Right ventricle myocardium inferior (tissue), 1 donor: ENCODE results near the gene EXOSC9. TPM values are rescaled to one million over a fixed set of nuclear protein-coding genes. Genes with fewer than 3 reads are reported as not detected.
"Not testable (repeated sequence)": the region's sequence is repeated elsewhere in the genome, so short reads cannot be mapped to it uniquely, and the experiment has no call there.

Experiments used
- ATAC-seq: fragments of 200-7000 bp; cut with Tn5 transposase; one replicate; pipeline ENCODE4 v1.9.1; 2020; ENCODE audit warnings: mild to moderate bottlenecking, moderate library complexity
- DNase-seq: peaks from one replicate; pipeline ENCODE4 v3.0.0; 2021; ENCODE audit errors: missing footprints
- intact Hi-C: fragments of 100-400 bp; cut with DNase I; formaldehyde crosslinking; loops from one replicate; pipeline ENCODE4 v1.11.0; 2022
- long read RNA-seq: library from polyadenylated mRNA; unstranded; transcript quantifications from one replicate; pipeline ENCODE4 v2.0.0, GENCODE V29; 2021
- total RNA-seq: library from RNA; stranded (reverse); fragmentation: NEBNext Ultra II Directional; extraction: Animal tissue kit (Norgen Biotek cat#: 25700); gene quantifications from one replicate; pipeline ENCODE4 v1.2.1, GENCODE V29; 2021
- donor health status: DM: no; HTN: yes; CAD: no; lungs with severe emphysema.

The EXOSC9 gene, protein sequence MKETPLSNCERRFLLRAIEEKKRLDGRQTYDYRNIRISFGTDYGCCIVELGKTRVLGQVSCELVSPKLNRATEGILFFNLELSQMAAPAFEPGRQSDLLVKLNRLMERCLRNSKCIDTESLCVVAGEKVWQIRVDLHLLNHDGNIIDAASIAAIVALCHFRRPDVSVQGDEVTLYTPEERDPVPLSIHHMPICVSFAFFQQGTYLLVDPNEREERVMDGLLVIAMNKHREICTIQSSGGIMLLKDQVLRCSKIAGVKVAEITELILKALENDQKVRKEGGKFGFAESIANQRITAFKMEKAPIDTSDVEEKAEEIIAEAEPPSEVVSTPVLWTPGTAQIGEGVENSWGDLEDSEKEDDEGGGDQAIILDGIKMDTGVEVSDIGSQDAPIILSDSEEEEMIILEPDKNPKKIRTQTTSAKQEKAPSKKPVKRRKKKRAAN
- 10.2 TPM for total RNA-seq
- long read RNA-seq, partial matches to known transcripts, result 0 of 4 reads
- long read RNA-seq, other reads (novel, unspliced or antisense), result 1 of 4 reads

DNA sequence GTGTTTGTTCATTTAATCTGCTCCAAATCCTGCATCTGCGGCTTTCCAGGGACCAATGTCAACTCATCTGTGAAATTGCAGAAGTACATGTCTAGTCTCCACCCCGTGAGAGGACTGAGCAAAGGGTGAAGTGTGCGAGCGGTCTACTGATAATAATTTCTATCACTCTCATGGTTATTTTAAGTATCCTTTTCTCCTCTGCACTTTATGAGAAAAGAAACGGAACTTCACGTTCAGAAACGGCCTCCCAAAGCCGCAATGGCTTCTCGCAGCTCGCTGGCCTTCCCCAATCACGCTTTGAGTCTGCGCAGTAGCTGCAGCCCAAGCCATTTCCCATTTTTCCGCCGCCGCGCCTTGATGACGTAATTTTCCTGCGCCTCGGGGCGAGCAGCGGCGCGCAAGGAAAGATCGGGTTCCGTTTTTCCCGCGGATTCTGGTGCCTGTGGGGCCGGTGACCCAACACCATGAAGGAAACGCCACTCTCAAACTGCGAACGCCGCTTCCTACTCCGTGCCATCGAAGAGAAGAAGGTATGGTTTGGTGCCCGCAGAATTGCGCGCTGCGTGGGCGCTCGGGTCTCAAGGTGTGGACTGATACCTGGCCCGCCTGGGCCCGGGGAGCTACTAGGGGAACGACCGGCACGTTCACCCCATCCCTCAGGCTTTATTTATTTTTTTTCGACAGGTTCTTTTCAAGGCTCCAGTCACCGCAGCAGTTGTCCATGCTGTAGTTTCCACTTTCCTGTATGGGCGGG lies at the start of gene EXOSC9:
Gene EXOSC9, plus strand, starts transcription at position 363 of the 754 bp plus-strand sequence. Its CDS starts 102 bp downstream, at position 465.
- peak; percentile 95 for ATAC-seq
- intact Hi-C loops, result loop anchor here (1.0 to 10.0 kb wide), 3 partner anchors 23 to 424 kb away; partner anchors contain the start of gene ANXA5
- DNase-seq, result peak; percentile 96

DNA sequence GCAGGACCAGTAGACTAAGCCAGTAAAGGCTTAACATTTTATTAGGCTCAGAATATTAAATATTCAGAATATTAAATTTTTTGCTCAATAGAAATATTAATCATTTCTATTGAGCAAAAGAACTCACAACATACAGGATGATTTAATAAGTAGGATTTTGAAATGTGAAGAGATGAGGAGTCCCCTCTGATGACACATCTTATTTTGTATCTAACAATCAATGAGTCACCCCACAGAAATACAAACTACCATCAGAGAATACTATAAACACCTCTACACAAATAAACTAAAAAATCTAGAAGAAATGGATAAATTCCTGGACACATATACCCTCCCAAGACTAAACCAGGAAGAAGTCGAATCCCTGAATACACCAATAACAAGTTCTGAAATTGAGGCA lies 49.0 kb upstream of the EXOSC9 start:
- intact Hi-C loops, DNase-seq, ATAC-seq: not testable (repeated sequence)

GRCh38 chr4:121758925-121759568 lies 42.1 kb upstream of the EXOSC9 start:
- intact Hi-C loops, result no loop called here
- no peak for ATAC-seq

GRCh38 chr4:121760205-121760604 lies 40.9 kb upstream of the EXOSC9 start:
- intact Hi-C loops, result no loop called here
- DNase-seq (no peak), ATAC-seq (no peak)

More at GRCh38 chr4:121758925-121759568, 42.1 kb upstream of the EXOSC9 start:
- no peak for DNase-seq

DNA sequence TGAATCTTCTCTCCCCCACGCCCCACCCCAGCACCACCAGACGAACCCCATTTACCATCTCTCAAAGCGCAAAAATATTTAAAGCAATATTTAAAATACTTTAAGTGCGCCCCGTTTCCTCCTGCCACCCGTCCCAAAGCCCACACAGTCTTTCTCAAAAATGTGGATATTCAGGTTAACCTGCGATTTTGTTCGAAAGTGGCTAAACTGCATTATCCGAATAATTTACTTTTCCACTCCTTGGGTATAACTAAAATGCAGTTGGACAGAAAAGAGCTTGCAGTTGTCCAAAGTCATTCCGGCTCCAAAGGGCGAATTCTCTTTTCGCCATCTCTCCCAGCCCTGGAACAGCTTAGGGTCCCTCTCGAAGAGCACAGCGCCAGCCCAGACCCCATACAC lies 36.8 kb upstream of the EXOSC9 start:
- DNase-seq (no peak), ATAC-seq (no peak)
- intact Hi-C loops, result no loop called here

GRCh38 chr4:121764702-121765367 lies 36.3 kb upstream of the EXOSC9 start, which contains the start of gene SMIM43:
SMIM43 (minus strand) TSS chr4:121765164; CDS start chr4:121765105, 59 bp downstream.
- intact Hi-C loops, result no loop called here
- ATAC-seq, result no peak

GRCh38 chr4:121765368-121765705 lies 35.8 kb upstream of the EXOSC9 start:
- intact Hi-C loops, result no loop called here
- DNase-seq (no peak), ATAC-seq (no peak)

More at GRCh38 chr4:121764702-121765367, 36.3 kb upstream of the EXOSC9 start, which contains the start of gene SMIM43:
- no peak for DNase-seq

DNA sequence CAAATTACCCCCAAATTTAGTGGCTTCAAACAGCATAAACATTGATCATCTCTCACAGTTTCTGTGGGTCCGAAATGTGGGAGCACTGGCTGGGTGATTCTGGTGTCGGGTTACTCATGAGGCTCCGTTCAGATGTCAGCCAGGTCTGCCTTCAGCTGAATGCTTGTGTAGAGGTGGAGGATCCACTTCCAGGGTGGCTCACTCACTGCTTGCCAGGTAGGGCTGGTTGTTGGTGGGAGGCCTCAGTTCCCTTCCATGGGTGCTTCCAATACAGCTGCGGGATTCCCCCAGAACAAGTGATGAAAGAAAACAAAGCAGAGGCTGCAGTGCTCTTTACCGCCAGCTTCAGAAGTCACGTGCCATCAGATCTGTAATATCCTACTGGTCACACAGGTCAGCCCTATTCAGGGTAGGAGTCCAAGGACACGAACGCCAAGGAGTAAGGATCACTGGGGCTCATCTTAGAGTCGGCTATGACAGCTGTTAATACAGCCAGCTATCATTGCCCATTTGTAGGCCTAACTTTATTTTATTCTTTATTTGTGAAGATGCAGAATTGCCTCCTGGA lies 35.1 kb upstream of the EXOSC9 start:
- ATAC-seq (no peak), DNase-seq (no peak)
- intact Hi-C loops, result no loop called here

GRCh38 chr4:121767166-121767565 lies 34.0 kb upstream of the EXOSC9 start:
- ATAC-seq, result no peak
- DNase-seq, result no peak
- intact Hi-C loops, result no loop called here

DNA sequence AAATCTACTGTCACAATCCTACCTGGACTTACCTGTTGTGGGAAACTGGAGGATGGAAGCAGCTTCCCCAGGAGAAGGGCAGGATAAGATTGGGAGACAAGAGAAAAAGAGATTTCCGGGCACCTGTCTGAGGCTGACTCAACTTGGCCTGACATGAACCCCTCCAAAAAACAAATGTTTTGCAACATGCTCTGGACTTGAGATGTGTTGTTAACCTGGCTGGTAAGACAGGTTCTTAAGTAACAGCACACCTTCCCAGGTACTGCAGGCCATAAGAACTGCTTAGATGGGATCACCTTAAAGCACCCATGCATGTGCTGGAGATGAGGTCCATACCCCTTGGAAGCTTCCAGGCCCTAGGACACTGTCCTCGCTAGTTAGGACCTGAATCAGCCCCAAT lies 31.8 kb upstream of the EXOSC9 start:
- ATAC-seq (no peak), DNase-seq (no peak)
- intact Hi-C loops, result no loop called here

- ATAC-seq (no peak), DNase-seq (no peak)
- intact Hi-C loops, result no loop called here
Observed at GRCh38 chr4:121771869-121772268, 29.3 kb upstream of the EXOSC9 start.

GRCh38 chr4:121773883-121774282 lies 27.2 kb upstream of the EXOSC9 start:
- intact Hi-C loops, result no loop called here
- ATAC-seq, result no peak

DNA sequence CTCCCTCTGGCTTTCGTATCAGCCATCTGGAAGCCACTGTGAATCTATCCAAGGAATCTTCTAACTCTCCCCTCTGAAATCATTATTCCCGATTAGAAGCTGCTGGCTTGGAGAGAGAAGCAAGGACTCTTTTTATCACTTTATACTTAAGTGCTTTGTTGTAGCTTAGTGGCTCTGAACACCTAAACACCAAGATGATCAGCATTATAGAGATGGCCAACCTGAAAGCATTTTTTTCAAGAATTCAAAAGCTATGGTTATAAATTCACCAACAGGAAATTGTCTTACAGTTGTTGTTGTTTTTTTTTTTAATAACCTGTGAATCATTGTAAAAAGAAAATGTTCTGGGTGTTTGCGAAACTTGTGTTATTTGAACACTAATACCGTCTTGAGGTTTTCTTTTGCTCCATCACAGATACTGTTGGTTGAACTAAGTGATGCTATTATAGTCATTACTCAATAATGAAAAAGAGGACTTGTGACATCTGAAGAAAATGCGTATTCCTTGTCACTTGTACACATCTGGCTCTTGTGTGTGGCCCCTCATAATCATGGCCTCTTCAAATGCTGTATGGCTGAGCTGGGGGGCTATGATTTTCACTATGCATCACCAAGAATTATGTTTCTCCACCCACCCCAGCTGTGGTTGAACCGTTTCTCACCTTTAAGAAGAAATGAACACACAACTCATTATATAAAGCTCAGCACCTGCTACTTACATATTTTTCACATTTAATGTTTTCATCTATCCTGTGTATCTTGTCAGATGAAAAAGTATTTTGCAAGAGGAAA lies 24.3 kb upstream of the EXOSC9 start:
- intact Hi-C loops, result no loop called here
- DNase-seq, result no peak
- no peak for ATAC-seq

More at GRCh38 chr4:121773883-121774282, 27.2 kb upstream of the EXOSC9 start:
- no peak for DNase-seq

GRCh38 chr4:121777625-121778024 lies 23.5 kb upstream of the EXOSC9 start:
- intact Hi-C loops, result no loop called here
- ATAC-seq (no peak), DNase-seq (no peak)

DNA sequence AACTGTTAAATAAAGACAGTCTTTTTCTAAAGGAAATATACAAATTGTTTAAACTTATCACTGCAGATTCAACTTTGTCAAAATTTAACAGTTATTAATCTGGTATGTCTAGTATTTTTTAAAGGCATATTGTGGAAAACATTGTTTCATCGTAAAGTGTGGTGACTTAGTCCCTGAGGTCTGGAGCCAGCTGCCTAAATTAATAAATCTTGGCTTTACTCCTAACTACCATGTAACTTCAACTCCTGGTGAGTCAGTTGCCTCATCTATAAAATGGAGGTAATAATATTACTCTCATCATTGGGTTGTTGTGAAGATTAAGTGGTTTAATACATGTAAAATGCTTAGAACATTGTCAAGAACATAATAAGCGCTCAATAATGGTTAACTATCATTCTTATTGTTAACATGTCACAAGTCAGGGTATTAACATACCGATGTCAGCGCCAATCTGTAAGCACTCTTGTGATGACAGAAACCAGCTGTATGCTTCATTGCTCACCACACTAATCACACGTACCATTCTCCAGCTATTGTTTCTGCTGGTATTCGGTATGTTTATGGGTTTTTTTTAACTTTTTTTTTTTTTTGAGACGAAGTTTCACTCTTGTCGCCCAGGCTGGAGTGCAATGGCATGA lies 22.0 kb upstream of the EXOSC9 start:
- ATAC-seq (peak; percentile 65), DNase-seq (no peak)
- intact Hi-C loops, result no loop called here

GRCh38 chr4:121783210-121783609 lies 17.9 kb upstream of the EXOSC9 start:
- DNase-seq (no peak), ATAC-seq (no peak)
- intact Hi-C loops, result no loop called here

GRCh38 chr4:121784401-121784800 lies 16.7 kb upstream of the EXOSC9 start:
- no peak for ATAC-seq
- DNase-seq, result no peak
- intact Hi-C loops, result no loop called here
